Muscle of arm (tissue), 12 donors: Measurements from ENCODE around the gene NKAIN2. TPM values are rescaled to one million over a fixed set of nuclear protein-coding genes. Genes with fewer than 3 reads are reported as not detected.

Experiments used
- DNase-seq: peaks from one replicate; pipeline ENCODE4 v3.0.0-alpha.2; 2013
- polyA plus RNA-seq, 12 donors: library from polyadenylated mRNA; unstranded; fragments of 120-200 nt; gene quantifications; one replicate each; pipeline ENCODE4 v1.2.1, GENCODE V29; 2013; ENCODE audit not compliant: insufficient read length in 12 of 12

NKAIN2 gene
- polyA plus RNA-seq, 12 donors: 5.0 to 10.7 (median 7.4) TPM; not detected in 1

DNA sequence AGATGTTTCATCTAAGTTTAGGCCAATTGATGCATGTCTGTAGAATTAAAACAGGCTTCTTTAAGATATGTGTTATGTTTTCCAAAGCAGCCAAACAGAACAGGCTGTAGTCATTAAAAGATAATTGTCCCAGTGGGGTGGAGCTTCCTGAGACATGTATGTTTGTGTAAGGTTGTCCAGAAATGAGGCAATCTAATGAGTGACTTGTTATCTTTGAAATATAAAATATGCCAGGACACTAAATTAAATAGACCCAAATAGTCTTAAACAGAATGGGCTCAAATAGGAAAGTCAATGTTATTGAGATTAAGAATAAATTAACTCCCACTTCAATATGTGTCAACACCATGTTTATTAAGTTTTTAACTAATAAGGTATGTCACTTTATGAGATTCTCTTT lies 953.9 kb downstream of the NKAIN2 start:
- no peak for DNase-seq

DNA sequence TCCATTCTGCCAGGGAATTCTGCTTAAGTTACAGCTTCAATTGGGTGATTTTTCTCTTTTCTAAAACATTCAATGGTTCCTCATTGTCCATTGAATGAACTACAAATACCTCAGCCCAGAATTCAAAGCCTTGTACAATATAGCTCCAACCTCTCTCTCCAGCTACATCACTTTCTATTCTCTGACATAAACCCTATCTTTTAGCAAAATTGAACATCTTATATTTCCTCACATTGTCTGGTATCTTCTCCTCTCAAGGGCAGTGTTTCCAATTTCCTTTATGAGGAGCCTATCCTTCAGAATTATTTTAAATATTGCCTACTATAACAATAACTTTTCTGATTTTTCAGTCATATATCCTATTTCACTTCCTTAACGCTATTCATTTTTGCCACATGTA lies 955.0 kb downstream of the NKAIN2 start:
- no peak for DNase-seq

DNA sequence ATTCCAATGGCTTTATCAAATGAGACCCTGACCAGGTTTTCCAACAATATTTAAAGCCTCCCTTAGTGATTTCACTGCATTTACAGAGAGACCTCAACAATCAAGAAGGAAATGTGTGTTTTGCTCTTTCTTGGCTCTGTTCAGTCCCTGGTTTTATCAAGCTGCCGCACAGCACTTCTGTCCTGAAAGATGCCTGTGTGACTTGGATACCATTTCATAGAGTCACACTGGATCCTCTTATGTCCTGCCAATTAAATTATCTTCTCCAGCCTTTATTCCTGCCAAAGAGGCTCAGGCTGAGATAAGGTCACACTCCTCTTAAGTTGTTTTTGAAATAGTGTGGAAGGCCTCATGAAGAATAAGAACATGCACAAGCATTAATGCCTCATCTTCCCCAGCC lies 961.6 kb downstream of the NKAIN2 start:
- no peak for DNase-seq

DNA sequence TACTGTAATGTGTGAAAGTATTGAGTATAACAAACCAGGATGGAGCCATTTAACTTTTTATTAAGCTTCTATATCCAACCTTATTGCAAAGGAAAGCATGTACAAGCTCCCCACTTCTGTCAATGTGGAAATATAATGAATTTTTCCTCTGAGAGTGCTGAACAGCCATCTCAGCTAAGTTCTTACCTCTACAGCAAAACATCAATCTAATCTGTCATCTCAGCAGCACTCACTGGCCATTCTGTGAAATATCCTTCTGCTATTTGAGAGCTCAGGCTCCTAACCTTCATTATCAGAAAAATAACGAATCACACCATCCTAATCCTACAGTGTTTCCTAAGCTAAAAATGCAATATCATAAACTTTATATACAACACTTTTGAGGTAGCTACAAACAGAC lies 964.6 kb downstream of the NKAIN2 start:
- DNase-seq: no peak

DNA sequence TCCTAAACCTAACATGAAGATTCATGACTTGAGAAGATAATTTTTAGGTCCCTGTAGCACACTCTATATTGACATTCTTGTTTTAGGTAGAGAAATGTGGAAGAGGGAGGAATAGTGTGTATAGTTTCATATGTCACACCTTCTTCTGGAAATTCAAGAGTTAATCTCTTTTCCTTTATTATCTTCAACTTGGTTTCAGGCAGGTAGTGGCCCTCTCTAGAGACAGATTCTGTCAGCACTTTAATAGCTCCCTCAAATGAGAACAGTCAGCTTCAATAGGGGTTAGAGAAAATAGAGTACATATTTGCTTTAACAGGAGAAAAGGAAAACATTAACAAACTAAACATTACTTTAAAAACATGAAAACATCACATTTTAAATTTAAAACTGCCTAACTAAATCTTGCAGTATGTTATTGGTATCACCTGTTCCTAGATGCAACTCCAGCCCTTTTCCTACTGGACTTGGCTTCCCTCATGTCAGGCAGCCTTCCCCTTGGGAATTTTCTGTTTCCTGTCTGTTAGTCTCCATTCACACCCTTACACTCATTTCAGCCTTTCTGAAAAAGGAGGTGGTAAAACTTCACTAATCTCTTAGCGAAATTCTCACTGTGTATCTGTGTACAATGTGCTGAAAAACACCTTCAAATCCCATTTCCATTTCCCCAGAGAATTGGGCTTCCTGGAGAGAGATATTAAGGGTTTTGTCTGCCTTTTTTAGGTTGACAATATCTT lies 966.3 kb downstream of the NKAIN2 start:
- DNase-seq: no peak

DNA sequence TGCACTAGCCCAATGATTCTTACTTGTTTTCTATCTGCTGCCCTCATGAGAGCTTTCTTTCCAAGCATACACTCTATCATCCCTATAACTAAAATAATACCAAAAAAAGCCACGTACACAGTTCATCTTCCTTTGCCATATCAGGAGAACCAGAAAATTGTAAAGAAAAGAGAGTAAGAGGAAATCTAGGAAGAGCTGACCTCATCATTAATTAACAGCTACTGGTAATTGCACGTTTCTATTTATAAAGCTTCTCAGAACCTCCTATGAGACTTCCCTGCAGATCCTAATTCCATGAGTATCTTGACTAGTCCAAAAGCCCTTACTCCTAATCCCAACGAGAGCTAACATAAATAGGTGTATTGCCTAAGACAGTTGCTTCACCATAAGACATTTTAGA lies 967.1 kb downstream of the NKAIN2 start:
- DNase-seq: no peak

DNA sequence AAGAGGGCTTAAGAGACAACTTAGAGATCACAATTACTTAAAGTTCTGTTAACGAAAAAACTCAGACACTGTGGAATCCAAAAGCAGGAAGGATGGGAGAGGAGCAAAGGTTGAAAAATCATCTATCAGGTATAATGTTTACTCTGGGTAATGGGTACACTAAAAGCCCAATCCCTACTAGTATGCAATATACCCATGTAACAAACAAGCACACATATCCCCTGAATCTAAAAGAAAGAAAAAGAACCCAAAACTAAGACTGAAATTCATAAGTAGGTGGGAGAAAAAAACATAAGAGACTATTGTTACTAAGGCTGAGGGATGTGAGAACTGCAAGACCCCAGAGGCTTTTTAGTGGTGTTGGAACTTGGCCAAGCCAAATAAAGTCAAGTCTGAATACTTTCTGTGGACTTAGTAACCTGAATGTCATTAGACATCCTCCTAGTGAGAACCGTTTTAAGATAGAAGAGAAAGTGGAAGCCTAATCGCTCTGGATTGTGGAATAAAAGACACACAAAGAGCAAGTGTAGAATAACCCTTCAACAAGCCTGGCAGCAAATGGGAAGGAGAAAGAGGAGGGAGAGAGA lies 969.2 kb downstream of the NKAIN2 start:
- DNase-seq: no peak

DNA sequence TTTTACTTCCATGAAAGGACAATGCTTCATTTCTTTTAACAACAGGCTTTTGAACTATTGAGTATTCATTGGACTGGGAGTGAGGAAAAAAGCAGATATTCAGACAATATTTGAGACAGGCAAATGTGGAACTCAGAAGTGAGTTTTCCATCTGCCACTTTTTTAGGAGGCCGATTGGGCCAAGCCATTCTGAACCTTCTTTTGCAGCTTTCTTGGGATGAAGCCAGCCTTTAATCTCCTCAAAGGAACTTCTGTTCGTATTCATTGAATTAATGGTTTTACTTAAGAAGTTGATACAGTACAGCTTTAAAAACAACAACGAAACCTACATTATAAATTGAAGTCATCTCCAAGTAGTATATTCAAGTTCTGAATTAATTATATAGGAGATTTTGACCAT lies 971.5 kb downstream of the NKAIN2 start:
- no peak for DNase-seq

DNA sequence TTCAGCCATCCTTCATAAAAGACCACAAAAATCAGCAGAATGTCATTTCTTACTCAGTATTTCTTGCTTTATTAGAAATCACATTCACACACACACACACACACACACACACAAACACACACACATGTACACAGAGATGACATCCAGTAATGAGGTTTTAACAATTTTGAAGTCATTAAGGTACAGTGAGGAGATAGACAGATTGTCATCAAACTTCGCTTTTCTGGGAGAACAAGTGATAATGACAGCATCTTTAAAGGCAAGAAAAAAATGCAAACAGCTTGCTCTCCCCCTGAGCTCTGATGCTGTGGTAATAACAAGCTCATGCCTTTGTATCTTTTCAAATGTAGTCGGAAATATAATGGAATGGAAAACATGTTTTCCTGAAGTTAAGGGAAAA lies 974.2 kb downstream of the NKAIN2 start:
- no peak for DNase-seq

DNA sequence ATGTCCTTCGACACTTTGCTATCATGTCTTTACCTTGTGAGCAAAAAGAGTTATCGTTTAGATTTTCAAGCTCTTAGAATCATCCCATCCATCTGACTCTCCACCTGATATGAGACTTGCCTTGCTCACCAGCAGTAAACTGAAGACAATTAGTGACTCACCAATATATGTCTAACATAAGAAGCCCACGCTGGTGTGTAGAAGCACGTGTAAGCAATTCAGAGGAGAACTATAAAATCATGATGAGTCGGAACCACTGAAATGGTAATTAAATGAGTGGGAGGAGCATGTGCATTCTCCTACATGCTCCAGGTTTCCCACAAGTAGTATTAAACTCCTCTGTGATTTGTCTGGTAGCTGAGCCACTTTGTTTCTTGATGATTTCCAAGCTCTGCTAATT lies 977.0 kb downstream of the NKAIN2 start:
- DNase-seq: no peak

DNA sequence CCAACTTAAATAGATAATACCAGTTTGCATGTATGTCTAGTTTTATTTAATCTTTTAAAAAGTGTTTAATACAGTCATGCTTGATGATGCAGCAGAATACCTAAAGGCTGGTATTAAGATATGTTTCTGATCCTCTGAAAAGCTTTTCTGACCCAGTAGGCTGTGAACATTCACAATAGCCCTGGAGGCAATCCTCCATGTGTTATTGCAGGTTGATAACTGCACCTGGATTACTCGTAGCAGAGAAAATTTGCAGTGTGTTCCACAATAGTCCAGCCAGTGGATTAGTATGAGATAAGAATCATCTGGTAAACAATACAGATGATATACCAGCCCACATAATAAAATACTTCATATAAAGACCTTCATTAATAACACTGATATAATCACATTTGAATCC lies 979.7 kb downstream of the NKAIN2 start:
- DNase-seq: no peak

DNA sequence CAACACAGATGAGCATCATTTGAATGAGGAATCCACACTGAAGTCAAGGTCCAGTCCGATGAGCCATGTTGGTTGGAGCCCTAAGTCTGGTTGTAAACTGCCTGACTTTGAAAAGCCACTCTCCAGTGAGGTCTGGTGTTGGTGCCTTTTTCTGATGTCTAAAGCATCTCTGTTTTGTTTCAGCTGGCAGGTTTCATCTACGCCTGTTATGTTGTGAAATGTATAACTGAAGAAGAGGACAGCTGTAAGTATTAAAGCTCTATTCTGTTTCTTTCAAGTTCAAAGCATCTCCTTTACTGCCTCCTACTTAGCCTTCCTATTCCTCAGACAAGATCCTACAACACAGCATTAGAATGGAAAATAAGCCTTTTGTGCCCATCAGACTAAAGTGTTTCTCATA lies 987.5 kb downstream of the NKAIN2 start:
- no peak for DNase-seq

DNA sequence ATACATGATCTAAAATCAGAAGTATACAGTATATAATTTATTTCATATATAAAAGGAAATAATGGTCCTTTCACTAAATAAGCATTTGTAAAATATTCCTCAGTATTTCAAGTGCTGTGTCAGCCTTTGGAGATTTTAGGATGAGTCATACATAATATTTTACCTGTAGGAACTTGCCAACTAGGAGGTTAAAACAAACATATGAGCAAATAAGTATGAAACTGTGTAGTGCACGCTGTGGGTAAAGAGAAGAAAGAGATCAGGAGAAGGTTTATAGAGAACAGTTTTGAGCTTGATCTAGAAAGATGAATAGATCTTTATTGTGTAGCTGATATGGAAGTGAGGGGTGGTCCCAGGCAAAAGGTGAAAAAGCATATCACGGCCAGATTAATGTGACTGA lies 988.7 kb downstream of the NKAIN2 start:
- DNase-seq: no peak

DNA sequence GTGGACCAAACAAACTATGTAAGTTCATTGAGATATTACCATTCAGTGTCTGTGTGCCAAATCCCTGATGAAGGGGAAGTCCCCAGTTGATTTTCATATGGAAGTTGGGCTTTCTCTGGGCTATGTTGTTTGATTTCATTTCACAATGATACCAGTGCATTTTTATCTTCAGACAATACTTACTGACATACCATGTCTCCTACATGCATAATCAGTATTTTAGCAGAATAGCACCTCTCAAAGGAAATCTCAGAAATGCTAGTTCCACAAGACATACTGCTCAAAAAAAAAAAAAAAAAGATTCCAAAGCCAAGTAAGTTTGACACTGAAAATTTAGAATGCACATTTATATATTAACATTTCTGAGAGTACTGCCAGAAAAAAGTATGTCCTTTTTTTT lies 989.7 kb downstream of the NKAIN2 start:
- DNase-seq: no peak

DNA sequence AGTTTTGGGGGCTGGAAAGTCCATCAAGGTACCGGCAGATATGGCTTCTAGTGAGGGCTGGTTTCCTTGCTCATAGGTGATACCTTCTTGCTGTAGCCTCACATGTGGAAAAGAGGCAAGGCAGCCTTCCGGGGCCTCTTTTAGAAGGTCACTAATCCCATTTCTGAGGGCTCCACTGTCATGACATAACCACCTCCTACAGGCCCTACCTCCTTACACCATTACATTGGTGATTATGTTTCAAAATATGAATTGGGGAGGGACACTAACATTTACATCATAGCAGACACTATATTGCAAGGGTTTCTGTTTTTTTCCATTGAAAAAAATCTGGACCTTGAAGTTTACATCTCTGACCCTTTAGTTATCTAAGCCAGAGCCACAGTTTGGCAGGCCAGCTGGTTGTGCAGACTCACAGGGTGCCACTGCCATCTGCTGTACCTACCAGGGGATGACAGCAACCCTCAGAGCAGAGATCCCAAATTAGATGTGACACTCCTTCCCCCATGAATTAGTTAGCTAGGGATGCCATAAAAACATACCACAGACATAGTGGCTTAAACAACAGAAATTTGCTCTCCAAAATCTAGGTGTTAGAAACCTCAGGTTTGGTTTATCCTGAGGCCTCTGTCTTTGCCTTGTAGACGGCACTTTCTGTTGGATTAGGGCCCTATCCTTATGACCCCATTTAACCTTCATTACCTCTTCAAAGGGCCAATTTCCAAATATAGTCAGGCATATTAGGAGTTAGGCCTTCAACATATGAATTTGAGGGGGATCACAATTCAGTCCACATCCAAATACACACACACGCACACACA lies 992.2 kb downstream of the NKAIN2 start:
- DNase-seq: peak; percentile 31

DNA sequence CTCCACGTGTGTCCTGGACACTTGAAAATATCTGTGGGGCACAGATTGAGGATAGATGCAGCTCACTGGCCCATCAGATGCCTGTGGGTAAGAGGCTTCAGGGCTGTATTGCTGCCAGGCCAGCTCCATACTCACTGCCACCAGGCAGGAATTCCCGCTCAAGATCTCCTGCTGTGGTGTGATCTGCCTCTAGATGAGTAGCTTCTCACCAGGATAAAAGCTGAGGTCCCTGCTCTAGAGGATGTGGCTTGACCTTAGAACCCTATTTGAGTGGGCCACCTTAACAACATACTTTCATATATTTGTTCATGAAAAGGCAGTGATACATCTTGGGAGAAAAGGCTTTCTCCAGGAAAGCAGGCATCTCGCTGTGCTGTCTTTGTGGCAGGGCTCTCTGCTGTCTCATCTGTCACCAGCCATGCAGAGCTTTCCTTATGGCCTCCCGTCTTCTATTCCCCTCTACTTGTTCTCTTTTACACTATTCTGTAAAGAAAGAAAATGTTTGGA lies 992.9 kb downstream of the NKAIN2 start:
- no peak for DNase-seq

DNA sequence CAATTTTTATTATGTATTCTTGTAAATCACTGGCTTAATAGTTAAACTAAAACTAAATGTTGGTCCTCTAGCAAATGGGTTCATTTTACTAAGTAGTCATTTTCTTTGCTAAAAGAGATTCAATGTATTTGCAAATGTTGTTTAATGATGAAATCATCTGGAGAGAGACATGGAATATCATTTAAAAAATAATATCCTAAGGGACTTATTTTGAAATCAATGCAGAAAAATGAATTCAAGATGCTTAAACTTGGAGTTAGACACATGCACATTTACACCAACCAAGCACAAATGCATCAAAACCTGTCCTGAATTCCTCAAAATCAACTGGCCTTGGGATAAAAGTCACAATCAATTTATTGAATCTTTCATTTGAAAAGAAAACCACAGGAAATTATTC lies 993.6 kb downstream of the NKAIN2 start:
- peak; percentile 19 for DNase-seq

DNA sequence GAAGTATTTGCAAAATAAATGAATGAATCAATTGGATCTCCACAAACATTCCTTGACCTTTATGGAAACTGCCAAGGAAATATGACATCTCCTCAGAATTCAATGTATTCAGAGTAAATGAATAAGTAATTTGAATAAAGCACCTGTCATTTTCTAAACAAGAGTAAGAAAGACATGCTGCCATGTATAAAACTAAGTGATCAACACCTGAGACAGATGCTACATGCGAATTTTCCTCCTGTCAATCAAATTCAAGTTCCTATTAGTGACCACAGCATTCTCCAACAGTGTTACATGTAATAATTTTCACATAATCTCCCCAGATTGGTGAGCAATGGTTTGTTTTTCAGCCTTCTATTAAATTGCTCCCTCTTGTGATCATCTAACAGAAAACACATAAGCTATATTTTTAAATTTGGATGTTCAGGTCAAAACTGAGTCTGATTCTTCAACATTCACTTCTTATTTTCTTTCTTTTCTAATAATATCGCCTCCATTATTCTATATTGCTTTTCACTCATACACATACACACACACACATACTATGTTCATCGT lies 995.4 kb downstream of the NKAIN2 start:
- DNase-seq: no peak

DNA sequence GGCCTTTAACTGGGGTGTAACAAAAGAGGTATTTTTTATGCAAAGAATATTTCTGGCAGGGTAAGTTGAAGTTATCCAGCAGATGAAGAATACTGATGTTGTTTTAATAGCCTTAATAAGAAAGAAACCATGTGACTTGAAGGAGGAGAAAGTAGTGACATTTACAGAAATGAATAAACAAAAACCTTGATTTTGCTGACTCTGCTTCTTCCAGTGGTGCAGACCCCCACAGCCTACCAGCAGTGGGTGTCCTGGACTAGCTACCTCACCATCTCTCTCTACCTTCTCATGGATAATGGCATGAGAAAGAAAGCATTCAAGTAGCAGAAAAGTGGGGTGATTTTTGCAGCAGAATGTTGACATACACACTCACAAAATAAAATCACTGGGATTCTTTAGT lies 996.0 kb downstream of the NKAIN2 start:
- no peak for DNase-seq

DNA sequence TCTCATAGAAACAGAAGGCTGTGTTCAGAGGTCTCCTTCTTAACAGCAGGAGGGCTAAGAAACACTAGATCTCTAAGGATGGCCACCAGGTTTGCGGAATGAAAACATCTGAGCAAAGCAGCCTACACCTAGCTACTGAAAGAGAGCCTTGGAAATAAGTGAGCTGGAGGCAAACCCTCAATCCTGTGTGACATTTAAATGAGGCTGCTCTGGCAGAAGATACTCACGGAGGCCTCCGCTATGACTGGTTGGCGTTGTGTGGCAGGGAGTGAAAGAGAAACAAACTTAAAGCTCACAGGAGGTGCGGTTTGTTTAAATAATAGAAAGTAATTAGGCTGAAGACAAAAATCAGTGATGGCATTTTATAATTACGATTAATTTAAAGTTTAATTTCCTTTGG lies 996.6 kb downstream of the NKAIN2 start:
- DNase-seq: no peak

DNA sequence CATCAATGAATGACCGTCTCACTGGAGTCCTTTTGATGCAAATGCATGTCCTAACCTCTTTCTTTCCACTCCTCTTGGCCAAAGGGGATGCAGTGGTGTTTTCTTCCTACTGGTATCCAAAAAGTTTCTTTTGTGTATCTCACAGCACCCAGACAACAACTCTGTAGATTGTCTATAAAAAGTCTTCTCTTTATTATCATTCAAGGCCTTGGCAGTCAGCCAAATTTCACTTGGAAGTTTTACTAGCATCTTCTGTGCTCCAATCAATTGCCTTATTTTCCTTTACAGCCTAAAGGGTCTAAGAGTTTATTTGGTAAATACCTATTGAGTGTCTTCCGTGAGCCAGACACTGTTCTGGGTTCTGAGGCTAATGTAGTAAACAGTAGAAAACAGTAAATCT lies 1008.4 kb downstream of the NKAIN2 start:
- DNase-seq: no peak

DNA sequence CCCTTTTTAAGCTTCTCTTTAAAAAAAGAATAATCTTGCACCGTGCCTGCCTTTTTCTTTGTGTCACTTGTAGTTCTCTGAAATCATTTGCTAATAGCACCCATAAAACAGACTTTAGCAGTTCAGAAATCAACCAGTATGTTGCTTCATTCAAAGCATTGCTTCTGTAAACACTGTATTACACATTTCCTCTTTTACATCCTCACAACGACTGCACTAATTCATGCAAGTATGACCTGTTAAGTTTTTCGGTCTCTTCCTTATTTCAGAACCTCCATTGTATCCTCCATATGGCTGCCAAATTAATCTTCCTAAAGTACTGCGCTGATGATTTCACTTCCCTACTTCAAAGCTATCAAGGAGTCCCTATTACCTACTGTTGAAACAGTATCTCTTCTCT lies 1015.7 kb downstream of the NKAIN2 start:
- DNase-seq: no peak

DNA sequence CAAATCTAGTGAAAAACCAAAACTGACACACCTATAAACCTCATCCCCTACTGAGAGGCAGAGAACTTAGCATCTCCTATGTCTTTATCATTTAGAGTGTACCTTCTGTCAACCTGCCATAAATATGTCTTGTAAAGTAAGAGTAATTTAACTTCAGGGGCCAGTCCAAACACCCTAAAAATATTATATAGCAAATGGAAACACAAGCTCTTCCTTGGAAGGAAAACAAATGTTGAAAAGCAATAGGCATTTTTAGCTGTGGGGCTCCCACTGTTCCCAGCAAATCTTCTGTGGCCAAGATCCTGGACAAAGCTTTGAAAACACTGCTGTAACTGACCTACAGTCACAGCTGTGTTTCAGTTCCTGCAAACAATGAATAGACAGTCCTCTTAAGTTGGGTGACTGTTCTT lies 1018.5 kb downstream of the NKAIN2 start:
- no peak for DNase-seq
